B cell (primary cell): ENCODE data around the gene CNOT1. TPM values are rescaled to one million over a fixed set of nuclear protein-coding genes. Genes with fewer than 3 reads are reported as not detected.
"Not testable (repeated sequence)": the region's sequence is repeated elsewhere in the genome, so short reads cannot be mapped to it uniquely, and the experiment has no call there.

Source experiments
- ATAC-seq: fragments of 200-7000 bp; cut with Tn5 transposase; one replicate; pipeline ENCODE4 v1.10.0; 2021; ENCODE audit warnings: low read depth, mild to moderate bottlenecking, moderate number of reproducible peaks, moderate library complexity
- CTCF ChIA-PET: fragments of 350-600 bp; sonication (Branson Sonifier 250); formaldehyde crosslinking; loops from one replicate; lab custom pipeline; 2021; ENCODE audit warnings: antibody characterized with exemption, inconsistent platforms; lab: Charles Lee
- POLR2A ChIA-PET: fragments of 350-600 bp; sonication (Branson Sonifier 250); formaldehyde crosslinking; loops from one replicate; lab custom pipeline; 2021; ENCODE audit warnings: antibody characterized with exemption; lab: Charles Lee
- DNase-seq: peaks from one replicate; pipeline ENCODE4 v3.0.0; 2013
- H2AFZ ChIP-seq: 2 replicates; pipeline ENCODE4 v1.6.1; 2012; ENCODE audit warnings: mild to moderate bottlenecking, low read depth, low read length; ENCODE audit not compliant: insufficient read depth, poor library complexity, severe bottlenecking
- H3K27ac ChIP-seq, 2 donors: 1 replicate in 1 of 2; 2 replicates in 1 of 2; pipeline ENCODE4 v1.5.1; 2012 to 2013; ENCODE audit warnings: low read length in 2 of 2, mild to moderate bottlenecking in 2 of 2, moderate library complexity in 1 of 2
- H3K27me3 ChIP-seq, 4 experiments: fragments of 200-600 bp in 1 of 4; sonication (generic) in 1 of 4; replicated peaks in 1 of 4; 1 replicate in 2 of 4; 2 replicates in 2 of 4; pipeline versions ENCODE4 v1.6.1 to v1.7.0; 2013 to 2016; ENCODE audit warnings: low read length in 3 of 4, mild to moderate bottlenecking in 2 of 4, mixed read lengths in 1 of 4, moderate library complexity in 1 of 4; ENCODE audit not compliant: insufficient read depth in 4 of 4, control insufficient read depth in 3 of 4; ENCODE audit errors: control extremely low read depth in 1 of 4
- H3K36me3 ChIP-seq, 2 experiments: replicated peaks in 1 of 2; 1 replicate in 1 of 2; 2 replicates in 1 of 2; pipeline versions ENCODE4 v1.6.1 to v1.7.1; 2013; ENCODE audit warnings: low read length in 1 of 2; ENCODE audit not compliant: insufficient read depth in 2 of 2, control insufficient read depth in 1 of 2; ENCODE audit errors: control extremely low read depth in 1 of 2, extremely low read depth in 1 of 2
- H3K4me1 ChIP-seq, 2 donors: fragments of 200-600 bp in 1 of 2; sonication (generic) in 1 of 2; 1 replicate in 1 of 2; 2 replicates in 1 of 2; pipeline versions ENCODE4 v1.5.1 to v1.6.1; 2013 to 2017; ENCODE audit warnings: low read length in 2 of 2; ENCODE audit not compliant: control insufficient read depth in 2 of 2, insufficient read depth in 2 of 2
- H3K4me2 ChIP-seq: replicated peaks from 2 replicates; pipeline ENCODE3; 2012; ENCODE audit warnings: mild to moderate bottlenecking, low read depth, low read length; ENCODE audit not compliant: poor library complexity, severe bottlenecking
- H3K4me3 ChIP-seq, 5 experiments: fragments of 200-600 bp in 1 of 5; sonication (generic) in 1 of 5; 1 replicate in 3 of 5; 2 replicates in 2 of 5; pipeline versions ENCODE4 v1.5.1 to v1.7.0; 2011 to 2016; ENCODE audit warnings: low read length in 4 of 5, mild to moderate bottlenecking in 4 of 5, low read depth in 2 of 5, control low read depth in 1 of 5, moderate library complexity in 1 of 5; ENCODE audit not compliant: insufficient read depth in 1 of 5; ENCODE audit errors: control extremely low read depth in 1 of 5, extremely low read depth in 1 of 5
- H3K79me2 ChIP-seq: fragments of 200-600 bp; sonication (generic); one replicate; pipeline ENCODE4 v1.6.0; 2016; ENCODE audit warnings: low read length; ENCODE audit not compliant: control insufficient read depth, insufficient read depth
- H3K9ac ChIP-seq: fragments of 200-600 bp; sonication (generic); 2 replicates; pipeline ENCODE4 v1.6.1; 2017; ENCODE audit warnings: mild to moderate bottlenecking, low read length, moderate library complexity
- H3K9me3 ChIP-seq, 3 donors: one replicate each; pipeline versions ENCODE4 v1.6.1 to v1.7.1; 2013; ENCODE audit warnings: low read length in 2 of 3; ENCODE audit not compliant: control insufficient read depth in 2 of 3, insufficient read depth in 1 of 3; ENCODE audit errors: control extremely low read depth in 1 of 3
- H4K20me1 ChIP-seq: 2 replicates; pipeline ENCODE4 v1.6.0; 2012; ENCODE audit warnings: mild to moderate bottlenecking, low read length; ENCODE audit not compliant: insufficient read depth, control insufficient read depth, poor library complexity, severe bottlenecking
- H3K27ac Mint-ChIP-seq: one replicate; pipeline ENCODE4 v1.8.0; 2021; ENCODE audit warnings: mixed read lengths
- H3K27me3 Mint-ChIP-seq: one replicate; pipeline ENCODE4 v1.8.0; 2021; ENCODE audit warnings: mixed read lengths
- H3K4me1 Mint-ChIP-seq: one replicate; pipeline ENCODE4 v1.8.0; 2021; ENCODE audit warnings: mixed read lengths
- H3K4me3 Mint-ChIP-seq: one replicate; pipeline ENCODE4 v1.8.0; 2021; ENCODE audit warnings: mixed read lengths
- H3K9me3 Mint-ChIP-seq: one replicate; pipeline ENCODE4 v1.8.0; 2022; ENCODE audit warnings: mixed read lengths; ENCODE audit not compliant: insufficient read depth
- EZH2 ChIP-seq: IDR thresholded peaks from 2 replicates; pipeline ENCODE4 v1.6.1; 2012; ENCODE audit warnings: borderline replicate concordance, low read depth, mild to moderate bottlenecking, moderate library complexity, low read length; ENCODE audit not compliant: insufficient read depth, poor library complexity, severe bottlenecking
- WGBS: methylation state at CpG from one replicate; pipeline ENCODE4 v1.1.5; 2013; ENCODE audit warnings: missing lambda C conversion rate; ENCODE audit not compliant: insufficient coverage; 5-methylcytosine and 5-hydroxymethylcytosine counted together
- intact Hi-C: fragments of 100-400 bp; cut with micrococcal nuclease; formaldehyde crosslinking; loops from one replicate; pipeline ENCODE4 v1.10.0; 2022
- polyA plus RNA-seq: library from polyadenylated mRNA; depleted of rRNA; stranded (reverse); fragments of >200 nt; gene quantifications from 2 replicates; pipeline ENCODE4 v1.2.3, GENCODE V29; 2012
- total RNA-seq, 2 donors: library from RNA; stranded (reverse); fragments of 120-200 nt in 1 of 2; gene quantifications; 1 replicate in 1 of 2; 2 replicates in 1 of 2; pipeline versions ENCODE4 v1.2.3 to v1.2.4, GENCODE V29; 2013 to 2022
- TF ChIP-seq, protein P1 (sequence below): fragments of 200-600 bp; IDR thresholded peaks from one replicate; pipeline ENCODE4 v1.8.0; 2022; ENCODE audit warnings: antibody characterized with exemption, mild to moderate bottlenecking

The CNOT1 gene
- total and polyA plus RNA-seq, 2 donors (not counting 1 experiment from before 2014, with no cell fraction given), result 211 to 268 TPM

- H3K4me2 ChIP-seq, result no peak overlapping the region
- no peak overlapping the region for H3K27ac ChIP-seq
- Mint-ChIP-seq H3K27ac (no peak overlapping the region), H3K9me3 (no peaks in the 10 kb centered on the region), H3K27me3 (peaks cover 8% of the 10 kb centered on the region), H3K4me3 (no peak overlapping the region), H3K4me1 (no peaks in the 10 kb centered on the region)
- H3K9ac ChIP-seq, result no peak overlapping the region
- no peaks in the 10 kb centered on the region for H4K20me1 ChIP-seq
- intact Hi-C loops, result no loop called here
- H3K9me3 ChIP-seq, result no peaks in the 10 kb centered on the region
- no peaks in the 10 kb centered on the region for H3K79me2 ChIP-seq
- H3K4me1 ChIP-seq, result no peaks in the 10 kb centered on the region
- H3K4me3 ChIP-seq, result no peak overlapping the region
- ChIA-PET CTCF (interaction anchor here (0.7 kb wide), 1 partner anchor 281 kb away, joined by 7 read pairs; no protein-coding TSS in a partner anchor), POLR2A (interaction anchor here (0.6 kb wide), 1 partner anchor 1222 kb away, joined by 3 read pairs; no protein-coding TSS in a partner anchor)
- no peak overlapping the region for H2AFZ ChIP-seq
- no peak for TF ChIP-seq EZH2
- TF ChIP-seq, protein P1, sequence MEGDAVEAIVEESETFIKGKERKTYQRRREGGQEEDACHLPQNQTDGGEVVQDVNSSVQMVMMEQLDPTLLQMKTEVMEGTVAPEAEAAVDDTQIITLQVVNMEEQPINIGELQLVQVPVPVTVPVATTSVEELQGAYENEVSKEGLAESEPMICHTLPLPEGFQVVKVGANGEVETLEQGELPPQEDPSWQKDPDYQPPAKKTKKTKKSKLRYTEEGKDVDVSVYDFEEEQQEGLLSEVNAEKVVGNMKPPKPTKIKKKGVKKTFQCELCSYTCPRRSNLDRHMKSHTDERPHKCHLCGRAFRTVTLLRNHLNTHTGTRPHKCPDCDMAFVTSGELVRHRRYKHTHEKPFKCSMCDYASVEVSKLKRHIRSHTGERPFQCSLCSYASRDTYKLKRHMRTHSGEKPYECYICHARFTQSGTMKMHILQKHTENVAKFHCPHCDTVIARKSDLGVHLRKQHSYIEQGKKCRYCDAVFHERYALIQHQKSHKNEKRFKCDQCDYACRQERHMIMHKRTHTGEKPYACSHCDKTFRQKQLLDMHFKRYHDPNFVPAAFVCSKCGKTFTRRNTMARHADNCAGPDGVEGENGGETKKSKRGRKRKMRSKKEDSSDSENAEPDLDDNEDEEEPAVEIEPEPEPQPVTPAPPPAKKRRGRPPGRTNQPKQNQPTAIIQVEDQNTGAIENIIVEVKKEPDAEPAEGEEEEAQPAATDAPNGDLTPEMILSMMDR, result no peak
- no peaks in the 10 kb centered on the region for H3K36me3 ChIP-seq
- DNase-seq (no peak), ATAC-seq (no peak)
- 50% methylated on average over 2 of the region's 4 CpGs for WGBS
- no peaks in the 10 kb centered on the region for H3K27me3 ChIP-seq
Observed at GRCh38 chr16:58639230-58639629, 9.6 kb upstream of the CNOT1 start.

DNA sequence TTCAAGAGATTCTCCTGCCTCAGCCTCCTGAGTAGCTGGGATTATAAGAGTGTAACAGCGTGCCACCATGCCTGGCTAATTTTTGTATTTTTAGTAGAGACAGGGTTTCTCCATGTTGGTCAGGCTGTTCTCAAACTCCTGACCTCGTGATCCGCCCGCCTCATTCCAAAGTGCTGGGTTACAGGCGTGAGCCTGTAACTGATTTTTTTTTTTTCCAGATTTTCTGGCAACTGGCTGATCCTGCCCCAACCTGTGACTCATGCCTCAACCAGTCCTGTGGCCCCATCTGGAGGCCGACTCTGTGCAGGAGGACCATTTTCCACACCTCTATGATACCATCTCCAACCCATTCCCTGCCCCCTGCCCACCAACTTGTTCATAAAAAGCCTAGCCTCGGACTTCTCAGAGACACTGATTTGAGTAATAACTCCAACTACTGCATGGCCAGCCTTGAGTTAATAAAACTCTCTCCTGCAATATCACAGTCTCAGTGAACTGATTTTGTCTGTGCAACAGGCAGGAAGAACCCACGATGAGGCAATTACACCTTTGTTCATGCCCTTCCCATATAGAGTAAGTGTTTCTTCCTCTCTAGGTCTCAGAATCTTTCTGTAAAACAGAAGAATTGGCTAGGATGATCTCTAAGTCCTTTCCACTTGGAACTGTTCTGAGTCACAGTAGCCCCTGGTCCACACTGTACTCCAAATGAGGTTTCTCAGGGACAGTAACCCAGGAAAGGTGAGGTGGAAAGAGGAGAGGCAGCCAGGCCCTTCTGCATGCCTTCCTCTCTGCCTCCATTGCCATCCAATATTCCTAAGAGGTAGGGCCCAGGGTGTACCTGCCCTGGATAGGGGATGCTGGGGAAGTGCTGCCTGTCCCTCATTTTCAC lies 8.8 kb upstream of the CNOT1 start:
- Mint-ChIP-seq H3K27ac (no peak overlapping the region), H3K27me3 (peaks cover 8% of the 10 kb centered on the region), H3K9me3 (no peaks in the 10 kb centered on the region), H3K4me1 (no peaks in the 10 kb centered on the region), H3K4me3 (no peak overlapping the region)
- H3K79me2 ChIP-seq, result no peaks in the 10 kb centered on the region
- H2AFZ ChIP-seq, result no peak overlapping the region
- H3K36me3 ChIP-seq, result no peaks in the 10 kb centered on the region
- DNase-seq (no peak), ATAC-seq (no peak)
- TF ChIP-seq, protein P1, result no peak
- 90% methylated on average over 7 of the region's 8 CpGs for WGBS
- no peak overlapping the region for H3K27ac ChIP-seq
- ChIA-PET POLR2A (interaction anchor here (0.6 kb wide), 1 partner anchor 1222 kb away, joined by 3 read pairs; no protein-coding TSS in a partner anchor), CTCF (no interaction called here)
- intact Hi-C loops, result no loop called here
- H3K9me3 ChIP-seq, result no peaks in the 10 kb centered on the region
- H3K4me3 ChIP-seq, result no peak overlapping the region
- H3K4me2 ChIP-seq, result no peak overlapping the region
- H3K27me3 ChIP-seq, result no peaks in the 10 kb centered on the region
- H3K4me1 ChIP-seq, result no peaks in the 10 kb centered on the region
- no peak overlapping the region for H3K9ac ChIP-seq
- H4K20me1 ChIP-seq, result no peaks in the 10 kb centered on the region

DNA sequence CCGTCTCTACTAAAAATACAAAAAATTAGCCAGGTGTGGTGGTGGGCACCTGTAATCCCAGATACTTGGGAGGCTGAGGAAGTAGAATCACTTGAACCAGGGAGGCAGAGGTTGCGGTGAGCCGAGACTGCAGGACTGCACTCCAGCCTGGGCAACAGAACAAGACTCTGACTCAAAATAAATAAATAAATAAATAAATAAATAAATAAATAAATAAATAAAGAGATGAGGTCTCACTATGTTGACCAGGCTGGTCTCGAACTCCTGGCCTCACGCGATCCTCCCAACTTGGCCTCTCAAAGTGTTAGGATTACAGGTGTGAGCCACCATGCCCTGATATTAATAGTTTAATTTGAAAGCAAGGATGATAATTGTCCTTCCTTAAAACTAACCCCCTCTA lies 7.4 kb upstream of the CNOT1 start:
- H3K9me3 Mint-ChIP-seq, H4K20me1 ChIP-seq, H3K9me3 ChIP-seq, H3K27me3 Mint-ChIP-seq, H3K4me1 ChIP-seq, H3K27ac Mint-ChIP-seq, H3K79me2 ChIP-seq, H3K27me3 ChIP-seq, H3K27ac ChIP-seq, DNase-seq, H3K4me3 ChIP-seq, H3K4me2 ChIP-seq, POLR2A ChIA-PET, H3K4me1 Mint-ChIP-seq, H2AFZ ChIP-seq, H3K36me3 ChIP-seq, H3K4me3 Mint-ChIP-seq, ATAC-seq, CTCF ChIA-PET, intact Hi-C loops, H3K9ac ChIP-seq: not testable (repeated sequence)
- no CpG with 5 or more reads among the region's 6 CpGs for WGBS
